HG03457 (cell line): ENCODE measurements around the gene DOHH.

Experiments used
- ATAC-seq: cut with Tn5 transposase; IDR thresholded peaks from one replicate; pipeline ENCODE4 v1.9.1; 2021; ENCODE audit warnings: moderate number of reproducible peaks; ENCODE audit not compliant: unreplicated experiment

DOHH gene

DNA sequence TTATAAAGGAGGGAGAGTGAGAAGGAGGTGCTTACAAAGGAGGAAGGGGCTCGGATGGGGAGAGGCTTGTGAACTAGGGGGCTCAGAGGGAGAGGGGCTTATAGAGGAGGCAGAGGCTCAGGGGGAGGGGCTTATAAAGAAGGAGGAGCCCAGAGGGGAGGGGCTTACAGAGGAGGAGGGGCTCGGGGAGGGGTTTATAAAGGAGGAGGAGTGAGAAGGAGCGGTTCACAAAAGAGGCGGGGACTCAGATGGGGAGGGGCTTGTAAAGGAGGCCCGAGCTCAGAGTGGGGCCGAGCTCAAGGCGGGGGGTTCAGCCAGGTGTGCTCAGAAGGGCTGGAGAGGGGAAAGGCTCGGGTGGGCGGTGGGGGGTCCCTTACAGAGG, 20.6 kb downstream of the DOHH start:
- ATAC-seq: no peak

- ATAC-seq: no peak
These were observed 21.2 kb downstream of the DOHH start for GRCh38 chr19:3479177-3479833.

GRCh38 chr19:3478409-3479176, 21.9 kb downstream of the DOHH start:
- no peak for ATAC-seq

DNA sequence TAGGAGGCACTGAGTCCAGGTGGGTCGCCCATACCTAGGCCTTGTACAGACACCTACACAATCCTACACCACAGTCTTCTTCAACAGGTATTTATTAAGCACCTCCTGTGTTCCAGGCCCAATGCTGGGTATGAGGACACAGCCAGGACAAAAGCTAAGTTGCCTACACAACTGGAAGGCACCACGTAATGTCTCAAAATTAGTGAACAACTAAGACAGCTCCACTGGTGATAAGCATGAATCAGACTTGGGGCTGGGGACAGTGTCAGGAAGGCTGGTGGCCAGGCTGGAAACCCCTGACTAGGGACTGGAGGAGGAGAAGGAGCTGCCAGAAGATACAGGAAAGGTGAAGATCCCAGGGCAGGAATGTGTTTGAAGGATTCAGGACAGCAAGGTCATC, 22.5 kb downstream of the DOHH start:
- ATAC-seq: no peak

- ATAC-seq: no peak
These were observed 23.0 kb downstream of the DOHH start for GRCh38 chr19:3477506-3477905.

- ATAC-seq: no peak
These were observed 23.6 kb downstream of the DOHH start for GRCh38 chr19:3476830-3477229.

DNA sequence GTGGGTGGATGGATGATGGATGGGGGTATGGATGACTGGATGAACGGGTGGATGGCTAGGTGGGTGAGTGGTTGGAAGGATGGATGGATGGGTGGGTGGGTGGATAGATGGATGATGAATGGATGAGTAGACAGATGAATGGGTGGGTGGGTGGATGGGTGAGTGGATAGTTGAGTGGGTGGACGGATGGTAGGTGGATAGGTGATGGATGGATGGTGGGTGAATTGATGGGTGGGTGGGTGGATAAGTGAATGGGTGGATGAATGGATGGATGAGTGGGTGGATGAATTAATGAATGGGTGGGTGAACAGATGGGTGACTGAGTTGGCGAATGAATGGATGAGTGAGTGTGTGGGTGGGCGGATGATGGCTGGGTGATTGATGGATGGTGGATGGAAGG, 25.0 kb downstream of the DOHH start:
- ATAC-seq: no peak

DNA sequence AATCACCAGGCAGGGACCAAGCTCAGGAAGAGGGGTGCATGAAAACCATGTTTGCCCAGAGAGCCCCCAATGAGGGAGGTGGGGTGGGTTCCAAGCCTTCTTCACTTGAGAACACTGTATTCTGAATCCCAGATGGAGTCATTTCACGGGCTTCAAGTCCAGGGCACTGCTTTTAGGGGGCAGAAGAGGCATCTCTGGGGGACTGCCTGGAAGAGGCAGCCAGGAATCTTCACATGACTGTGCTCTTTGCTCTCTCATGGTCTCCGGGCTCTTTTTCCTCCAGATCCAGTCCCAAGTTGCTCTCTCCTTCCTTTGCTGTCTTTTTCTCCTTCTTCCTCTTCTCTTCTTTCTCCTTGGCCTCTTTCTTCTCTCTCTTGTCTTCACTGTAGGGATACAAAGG, 25.9 kb downstream of the DOHH start:
- ATAC-seq: no peak

DNA sequence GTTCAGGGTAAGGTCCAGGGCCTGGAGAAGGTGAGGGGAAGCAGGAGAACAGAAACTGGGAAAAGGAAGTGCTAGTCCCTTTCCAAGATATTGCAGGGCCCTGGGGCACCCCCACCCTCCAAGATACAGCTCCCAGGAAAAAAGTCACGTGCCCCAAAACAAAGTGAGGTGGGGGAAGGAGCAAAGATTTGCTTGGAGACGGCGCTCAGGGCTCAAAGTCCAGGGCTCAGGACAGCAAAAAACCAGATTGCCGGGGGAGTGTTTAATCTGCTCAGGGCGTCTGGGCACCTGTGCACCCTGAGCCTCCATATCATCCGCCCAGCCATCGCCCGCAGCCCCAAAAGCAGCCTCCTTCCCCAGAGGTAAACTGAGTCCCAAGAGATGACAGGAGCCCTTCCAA, 26.5 kb downstream of the DOHH start:
- ATAC-seq: no peak

GRCh38 chr19:3471954-3472655, 28.4 kb downstream of the DOHH start:
- no peak for ATAC-seq

DNA sequence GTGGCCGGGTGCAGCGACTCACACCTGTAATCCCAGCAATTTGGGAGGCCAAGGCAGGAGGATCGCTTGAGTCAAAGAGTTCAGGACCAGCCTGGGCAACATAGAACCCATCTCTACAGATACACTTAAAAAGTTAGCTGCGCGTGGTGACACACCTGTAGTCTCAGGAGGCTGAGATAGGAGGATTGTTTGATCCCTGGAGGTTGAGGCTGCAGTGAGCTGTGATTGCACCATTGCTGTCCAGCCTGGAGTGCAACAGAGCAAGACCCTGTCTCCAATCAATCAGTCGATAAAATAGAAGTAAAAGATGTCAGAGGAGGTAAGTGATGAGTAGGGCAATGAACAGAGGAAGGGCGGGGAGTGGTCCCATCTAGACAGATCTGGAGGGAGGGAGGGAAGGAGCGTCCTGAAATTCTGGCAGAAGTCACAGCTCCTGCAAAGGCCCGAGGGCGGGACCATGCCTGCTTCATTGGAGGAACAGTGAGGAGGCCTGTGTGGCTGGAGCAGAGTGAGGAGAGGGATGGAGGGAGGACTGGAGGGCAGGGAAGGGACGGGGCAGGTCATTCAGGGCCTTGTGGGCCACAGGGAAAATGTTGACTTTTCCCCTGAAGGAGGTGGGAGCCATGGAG, 29.9 kb downstream of the DOHH start:
- no peak for ATAC-seq

- no peak for ATAC-seq
These were observed 30.6 kb downstream of the DOHH start for GRCh38 chr19:3469638-3470499.

DNA sequence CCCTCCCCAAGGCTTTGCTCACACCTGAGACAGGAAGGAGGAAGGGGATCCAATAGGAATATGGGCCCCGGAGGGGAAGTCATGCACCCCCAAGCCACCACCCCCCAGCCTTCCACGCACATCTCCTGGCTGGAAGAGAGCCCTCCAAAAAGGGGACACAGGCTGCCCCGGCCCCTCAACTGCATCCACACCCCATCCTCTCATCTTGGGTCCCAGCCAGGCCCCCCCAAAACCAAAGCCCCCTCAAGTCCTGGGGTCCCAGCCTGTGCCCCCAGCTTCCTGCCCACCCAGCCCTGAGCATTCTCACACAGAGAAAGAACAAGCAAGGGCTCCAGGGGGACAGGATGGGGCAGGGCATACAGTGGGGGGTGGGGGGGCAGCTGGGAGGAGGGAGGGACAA, 32.3 kb downstream of the DOHH start:
- no peak for ATAC-seq

- no peak for ATAC-seq
These were observed 32.9 kb downstream of the DOHH start for GRCh38 chr19:3467437-3468198.

- ATAC-seq: no peak
These were observed 33.8 kb downstream of the DOHH start for GRCh38 chr19:3466635-3467034.

DNA sequence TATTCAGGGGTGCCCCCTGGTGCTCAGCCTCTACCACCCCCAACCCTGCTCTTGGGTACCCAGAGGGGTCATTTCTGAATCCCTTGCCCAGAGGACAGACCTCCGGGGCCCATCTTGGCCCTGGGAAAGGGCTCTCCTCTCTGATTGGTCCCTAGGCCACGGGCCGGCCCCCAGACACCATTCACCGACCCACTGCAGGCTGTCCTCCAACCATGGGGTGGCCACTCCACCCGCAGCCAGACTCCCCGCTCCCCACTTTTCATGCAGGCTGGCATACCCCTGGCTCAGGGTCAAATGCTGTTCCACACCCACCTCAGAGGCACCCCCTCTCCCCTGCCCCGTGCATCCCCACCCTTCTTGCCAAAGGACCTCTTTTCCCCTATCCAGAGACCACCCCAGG, 34.9 kb downstream of the DOHH start:
- ATAC-seq: no peak

- no peak for ATAC-seq
These were observed 35.8 kb downstream of the DOHH start for GRCh38 chr19:3464587-3465235.

GRCh38 chr19:3463714-3464586, 36.5 kb downstream of the DOHH start:
- no peak for ATAC-seq
